Activated CD4-positive, alpha-beta T cell treated with anti-CD3 and anti-CD28 coated beads for 36 hours (primary cell): ENCODE data around the gene PLTP. TPM values are rescaled to one million over a fixed set of nuclear protein-coding genes. Genes with fewer than 3 reads are reported as not detected.
"Not testable (repeated sequence)": the region's sequence is repeated elsewhere in the genome, so short reads cannot be mapped to it uniquely, and the experiment has no call there.

Experiments used
- ATAC-seq: fragments of 200-7000 bp; cut with Tn5 transposase; one replicate; pipeline ENCODE4 v1.10.0; 2021; ENCODE audit warnings: mild to moderate bottlenecking, moderate library complexity
- CTCF ChIA-PET: fragments of 350-600 bp; sonication (Branson Sonifier 250); formaldehyde crosslinking; loops from one replicate; lab custom pipeline; 2021; ENCODE audit warnings: antibody characterized with exemption; lab: Charles Lee
- POLR2A ChIA-PET: fragments of 350-600 bp; sonication (Branson Sonifier 250); formaldehyde crosslinking; loops from one replicate; lab custom pipeline; 2021; ENCODE audit warnings: antibody characterized with exemption, inconsistent platforms; lab: Charles Lee
- DNase-seq: peaks from one replicate; pipeline ENCODE4 v3.0.0-alpha.2; 2020
- H3K27ac Mint-ChIP-seq: one replicate; pipeline ENCODE4 v1.8.0; 2021; ENCODE audit warnings: mixed read lengths
- H3K27me3 Mint-ChIP-seq: one replicate; pipeline ENCODE4 v1.8.0; 2021; ENCODE audit warnings: mixed read lengths
- H3K36me3 Mint-ChIP-seq: one replicate; pipeline ENCODE4 v1.8.0; 2021; ENCODE audit warnings: low read depth, mixed read lengths
- H3K4me1 Mint-ChIP-seq: one replicate; pipeline ENCODE4 v1.8.0; 2021; ENCODE audit warnings: mixed read lengths
- H3K4me3 Mint-ChIP-seq: one replicate; pipeline ENCODE4 v1.8.0; 2021; ENCODE audit warnings: mild to moderate bottlenecking, moderate library complexity, mixed read lengths
- H3K9me3 Mint-ChIP-seq: one replicate; pipeline ENCODE4 v1.8.0; 2021; ENCODE audit warnings: low read depth, mixed read lengths
- intact Hi-C, 2 experiments: fragments of 100-400 bp; cut with DNase I in 1 of 2; cut with micrococcal nuclease in 1 of 2; formaldehyde crosslinking; loops; one replicate each; pipeline versions ENCODE4 v1.14.2 to v1.15.1; 2022 to 2024; cut with DNase I, micrococcal nuclease
- total RNA-seq, 2 experiments: library from RNA; stranded (reverse); gene quantifications; one replicate each; pipeline ENCODE4 v1.2.3, GENCODE V29; 2021

PLTP gene
- total RNA-seq, 2 experiments from 2014 or later: 5.6 to 7.0 TPM

DNA sequence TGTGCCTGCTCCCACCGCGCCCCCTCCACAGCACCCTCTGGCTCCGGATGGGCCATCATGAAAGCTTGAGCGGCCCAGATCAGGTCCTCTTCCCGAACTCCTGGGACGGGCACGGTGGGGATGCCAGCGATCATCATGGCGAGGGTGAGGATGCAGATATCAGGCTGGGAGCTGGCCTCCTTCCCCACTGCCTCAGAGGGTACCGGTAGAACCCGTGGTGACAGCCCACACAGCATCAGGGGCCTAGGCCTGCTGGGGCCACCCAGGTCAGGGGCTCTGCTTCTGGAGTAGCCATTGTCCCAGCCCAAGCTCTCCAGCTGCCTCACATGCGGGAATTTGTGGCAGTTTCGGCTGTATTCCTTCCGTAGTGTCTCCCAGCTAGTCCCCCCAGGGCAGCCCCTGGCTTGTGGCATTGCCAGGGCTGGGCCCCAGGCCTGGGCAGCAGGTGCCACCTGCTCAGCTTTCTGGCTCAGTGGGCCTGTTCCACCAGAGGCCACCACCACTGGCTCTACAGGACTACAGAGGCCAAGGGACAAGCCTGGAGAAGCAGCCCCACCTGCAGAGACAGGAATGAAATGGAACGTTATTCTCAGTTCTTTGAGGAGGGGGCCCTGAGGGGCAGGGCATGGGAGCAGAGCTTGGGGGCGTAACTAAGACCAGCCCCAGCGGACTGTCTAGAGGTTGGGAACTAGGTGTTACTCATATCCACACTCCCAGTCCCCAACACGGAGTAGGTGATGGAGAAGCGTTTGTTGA, 25.2 kb downstream of the PLTP start:
- H3K4me3 Mint-ChIP-seq: no peak overlapping the region
- peaks cover 24% of the 10 kb centered on the region for H3K36me3 Mint-ChIP-seq
- ATAC-seq (no peak), DNase-seq (no peak)
- no peaks in the 10 kb centered on the region for H3K27me3 Mint-ChIP-seq
- ChIA-PET POLR2A (no interaction called here), CTCF (interaction anchor here (0.7 kb wide), 1 partner anchor 340 kb away, joined by 3 read pairs; no protein-coding TSS in a partner anchor)
- no peaks in the 10 kb centered on the region for H3K9me3 Mint-ChIP-seq
- H3K27ac Mint-ChIP-seq: no peak overlapping the region
- intact Hi-C loops: loop anchor here in 1 of 2 experiments (10.0 kb wide), 3 partner anchors 478 to 922 kb away; partner anchors contain the start of genes STK4 and TOMM34
- H3K4me1 Mint-ChIP-seq: peaks cover 48% of the 10 kb centered on the region

DNA sequence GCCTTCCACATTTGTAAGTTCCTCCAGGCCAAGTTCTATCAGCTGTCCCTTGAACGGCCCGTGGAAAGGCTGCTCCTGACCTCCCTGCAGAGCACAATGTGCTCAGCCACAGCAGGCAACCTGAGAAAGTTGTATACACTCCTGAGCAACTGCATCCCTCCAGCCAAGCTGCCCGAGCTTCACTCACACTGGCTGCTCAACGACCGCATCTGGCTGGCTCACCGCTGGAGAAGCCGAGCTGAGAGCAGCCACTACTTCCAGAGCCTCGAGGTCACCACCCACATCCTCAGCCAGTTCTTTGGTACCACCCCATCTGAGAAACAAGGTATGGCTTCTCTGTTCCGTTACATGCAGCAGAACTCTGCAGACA, 28.9 kb downstream of the PLTP start:
- peaks cover 29% of the 10 kb centered on the region for H3K36me3 Mint-ChIP-seq
- H3K9me3 Mint-ChIP-seq: no peaks in the 10 kb centered on the region
- POLR2A ChIA-PET: no interaction called here
- peak overlapping the region; percentile 59 for H3K4me3 Mint-ChIP-seq
- no peaks in the 10 kb centered on the region for H3K27me3 Mint-ChIP-seq
- ATAC-seq: no peak
- CTCF ChIA-PET: interaction anchor here (1.0 kb wide), 1 partner anchor 29 kb away, joined by 3 read pairs; no protein-coding TSS in a partner anchor
- no peak for DNase-seq
- peak overlapping the region; percentile 60 for H3K27ac Mint-ChIP-seq
- intact Hi-C loops: loop anchor here in 1 of 2 experiments (10.0 kb wide), 3 partner anchors 482 to 918 kb away; partner anchors contain the start of genes STK4 and TOMM34
- peaks cover 44% of the 10 kb centered on the region for H3K4me1 Mint-ChIP-seq

DNA sequence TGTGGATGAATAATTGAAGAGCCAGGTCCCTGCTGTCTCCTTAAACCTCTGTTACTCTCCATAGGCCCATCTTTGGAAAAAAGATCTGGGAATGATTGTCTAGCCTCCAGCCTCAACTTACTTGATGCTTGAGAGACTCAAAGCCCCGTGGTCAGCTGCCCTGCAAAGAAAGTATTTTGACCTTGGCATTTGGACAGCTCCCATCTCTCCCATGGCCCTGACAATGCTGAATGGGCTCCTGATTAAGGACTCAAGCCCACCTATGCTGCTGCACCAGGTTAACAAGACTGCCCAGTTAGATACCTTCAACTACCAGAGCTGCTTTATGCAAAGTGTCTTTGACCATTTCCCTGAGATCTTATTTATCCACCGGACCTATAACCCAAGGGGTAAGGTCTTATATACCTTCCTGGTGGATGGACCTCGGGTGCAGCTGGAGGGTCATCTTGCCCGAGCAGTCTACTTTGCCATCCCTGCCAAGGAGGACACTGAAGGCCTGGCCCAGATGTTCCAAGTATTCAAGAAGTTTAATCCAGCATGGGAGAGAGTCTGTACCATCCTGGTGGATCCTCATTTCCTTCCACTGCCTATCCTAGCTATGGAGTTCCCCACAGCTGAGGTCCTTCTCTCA, 29.4 kb downstream of the PLTP start:
- Mint-ChIP-seq H3K27ac (peak overlapping the region; percentile 60), H3K4me1 (peaks cover 44% of the 10 kb centered on the region), H3K9me3 (no peaks in the 10 kb centered on the region), H3K36me3 (peaks cover 29% of the 10 kb centered on the region), H3K4me3 (peak overlapping the region; percentile 59), H3K27me3 (no peaks in the 10 kb centered on the region)
- no peak for DNase-seq
- intact Hi-C loops: loop anchor here in 1 of 2 experiments (10.0 kb wide), 3 partner anchors 482 to 918 kb away; partner anchors contain the start of genes STK4 and TOMM34
- ChIA-PET POLR2A (interaction anchor here (2.3 kb wide), 1 partner anchor 9 kb away, joined by 7 read pairs; the partner anchor contains the start of genes CTSA and NEURL2), CTCF (interaction anchor here (0.6 to 1.0 kb wide), 5 partner anchors 26 to 206 kb away, joined by 3 to 6 read pairs (median 3); partner anchors contain the start of genes ACOT8, DNTTIP1 and WFDC3)
- no peak for ATAC-seq

- DNase-seq (peak; percentile 99), ATAC-seq (peak; percentile 98)
- intact Hi-C loops: loop anchor here (1.0 to 10.0 kb wide), 10 partner anchors 10 to 916 kb away; partner anchors contain the start of genes ACOT8 (in 2 of the 2), CTSA (in 2 of the 2), NEURL2 (in 2 of the 2) and ZSWIM3 (in 2 of the 2)
- ChIA-PET CTCF (interaction anchor here (0.5 to 1.5 kb wide), 8 partner anchors 9 to 123 kb away, joined by 3 to 10 read pairs (median 4); partner anchors contain the start of genes CTSA and NEURL2), POLR2A (interaction anchor here (0.5 to 2.3 kb wide), 9 partner anchors 8 to 200 kb away, joined by 3 to 7 read pairs (median 3); partner anchors contain the start of genes CTSA and NEURL2)
- Mint-ChIP-seq H3K27me3 (no peaks in the 10 kb centered on the region), H3K27ac (peak within 1 kb of the TSS; percentile 95), H3K9me3 (no peaks in the 10 kb centered on the region), H3K4me3 (peak within 1 kb of the TSS; percentile 94), H3K36me3 (peaks cover 21% of the 10 kb centered on the region), H3K4me1 (peaks cover 42% of the 10 kb centered on the region)
Observed at GRCh38 chr20:45880988-45881788, 30.8 kb downstream of the PLTP start, which contains the start of gene ZSWIM1. TSS of gene ZSWIM1 (plus strand) at chr20:45881227. CDS start at chr20:45882593, 1,366 bp downstream.

DNA sequence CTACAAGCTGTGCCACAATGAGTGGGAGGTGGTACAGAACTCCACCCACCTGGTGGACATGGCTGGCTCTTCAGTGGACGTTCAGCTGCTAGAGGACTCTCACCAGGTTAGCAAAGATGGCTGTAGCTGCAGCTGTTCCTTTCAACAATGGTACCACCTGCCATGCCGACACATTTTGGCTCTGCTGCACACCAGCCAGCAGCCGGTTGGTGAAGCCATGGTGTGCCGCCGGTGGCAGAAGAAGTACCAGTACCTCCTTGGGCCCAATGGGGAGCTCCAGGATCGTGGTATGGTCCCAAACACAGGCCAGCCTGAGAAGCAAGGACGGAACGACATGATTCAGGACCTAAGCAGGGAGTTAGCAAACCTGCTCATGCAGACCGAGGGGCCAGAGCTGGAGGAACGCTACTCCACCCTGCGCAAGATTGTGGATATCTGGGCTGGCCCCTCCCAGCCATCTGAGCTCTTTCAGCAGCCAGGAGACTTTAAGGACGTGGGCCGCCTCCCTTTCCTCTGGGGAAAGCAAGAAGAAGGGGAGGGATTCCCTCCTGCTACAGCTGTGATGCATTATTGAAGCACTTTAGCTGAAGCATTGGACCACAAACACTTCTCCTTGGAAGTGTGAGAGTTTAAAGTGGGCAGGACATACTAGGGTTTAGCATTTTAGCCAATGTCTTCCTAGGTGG, 33.7 kb downstream of the PLTP start:
- no peaks in the 10 kb centered on the region for H3K27me3 Mint-ChIP-seq
- intact Hi-C loops: loop anchor here in 1 of 2 experiments (5.0 kb wide), 1 partner anchor 809 kb away; the partner anchor contains the start of gene TP53RK
- H3K36me3 Mint-ChIP-seq: peaks cover 11% of the 10 kb centered on the region
- ChIA-PET POLR2A (no interaction called here), CTCF (interaction anchor here (0.7 kb wide), 1 partner anchor 42 kb away, joined by 3 read pairs; no protein-coding TSS in a partner anchor)
- no peak overlapping the region for H3K27ac Mint-ChIP-seq
- no peak overlapping the region for H3K4me3 Mint-ChIP-seq
- ATAC-seq: no peak
- peaks cover 21% of the 10 kb centered on the region for H3K4me1 Mint-ChIP-seq
- no peaks in the 10 kb centered on the region for H3K9me3 Mint-ChIP-seq
- DNase-seq: no peak

- ATAC-seq (no peak), DNase-seq (no peak)
- H3K4me3 Mint-ChIP-seq: no peak overlapping the region
- ChIA-PET POLR2A (no interaction called here), CTCF (interaction anchor here (0.5 kb wide), 1 partner anchor 289 kb away, joined by 4 read pairs; no protein-coding TSS in a partner anchor)
- H3K4me1 Mint-ChIP-seq: no peaks in the 10 kb centered on the region
- intact Hi-C loops: no loop called here
- H3K27ac Mint-ChIP-seq: no peak overlapping the region
- no peaks in the 10 kb centered on the region for H3K27me3 Mint-ChIP-seq
- H3K36me3 Mint-ChIP-seq: no peaks in the 10 kb centered on the region
- H3K9me3 Mint-ChIP-seq: no peaks in the 10 kb centered on the region
Observed at GRCh38 chr20:45874576-45874975, 37.4 kb downstream of the PLTP start.

GRCh38 chr20:45874104-45874481, 37.9 kb downstream of the PLTP start:
- H3K27me3 Mint-ChIP-seq, ATAC-seq, CTCF ChIA-PET, H3K36me3 Mint-ChIP-seq, H3K4me1 Mint-ChIP-seq, H3K4me3 Mint-ChIP-seq, H3K9me3 Mint-ChIP-seq, DNase-seq, POLR2A ChIA-PET, intact Hi-C loops, H3K27ac Mint-ChIP-seq: not testable (repeated sequence)

- no peak for DNase-seq
- no peak for ATAC-seq
- Mint-ChIP-seq H3K9me3 (no peaks in the 10 kb centered on the region), H3K4me1 (no peaks in the 10 kb centered on the region), H3K4me3 (no peak overlapping the region), H3K27ac (no peak overlapping the region), H3K27me3 (no peaks in the 10 kb centered on the region), H3K36me3 (no peaks in the 10 kb centered on the region)
- POLR2A ChIA-PET: no interaction called here
- CTCF ChIA-PET: interaction anchor here (1.0 kb wide), 1 partner anchor 24 kb away, joined by 3 read pairs; no protein-coding TSS in a partner anchor
- intact Hi-C loops: no loop called here
Observed at GRCh38 chr20:45873409-45874103, 38.4 kb downstream of the PLTP start.

- no peak overlapping the region for H3K4me3 Mint-ChIP-seq
- H3K4me1 Mint-ChIP-seq: no peaks in the 10 kb centered on the region
- POLR2A ChIA-PET: no interaction called here
- DNase-seq (no peak), ATAC-seq (no peak)
- H3K27me3 Mint-ChIP-seq: no peaks in the 10 kb centered on the region
- intact Hi-C loops: no loop called here
- no peaks in the 10 kb centered on the region for H3K36me3 Mint-ChIP-seq
- H3K9me3 Mint-ChIP-seq: no peaks in the 10 kb centered on the region
- H3K27ac Mint-ChIP-seq: no peak overlapping the region
- CTCF ChIA-PET: interaction anchor here (0.6 to 0.9 kb wide), 2 partner anchors 18 to 20 kb away, joined by 3 to 4 read pairs; partner anchors contain the start of genes CTSA and NEURL2
Observed at GRCh38 chr20:45872626-45873025, 39.3 kb downstream of the PLTP start.

DNA sequence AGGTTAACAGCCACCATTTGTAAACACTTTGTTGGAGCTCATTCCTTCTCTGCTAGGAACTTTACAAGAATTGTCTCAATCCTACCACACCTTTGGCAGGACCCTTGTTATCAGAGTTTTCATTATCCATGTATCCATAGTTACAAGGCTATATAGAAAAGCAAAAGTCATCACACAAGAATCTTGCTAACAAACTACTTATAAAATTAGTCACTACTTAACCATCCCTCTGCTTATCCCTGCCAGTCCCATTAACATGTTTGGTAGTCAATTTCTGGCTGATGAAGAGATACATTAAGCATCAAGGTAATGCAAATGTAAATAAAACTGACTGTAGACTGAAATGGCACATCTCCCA, 44.2 kb downstream of the PLTP start:
- no peak overlapping the region for H3K4me3 Mint-ChIP-seq
- intact Hi-C loops: no loop called here
- POLR2A ChIA-PET: no interaction called here
- DNase-seq (no peak), ATAC-seq (no peak)
- H3K27ac Mint-ChIP-seq: no peak overlapping the region
- H3K4me1 Mint-ChIP-seq: no peaks in the 10 kb centered on the region
- H3K9me3 Mint-ChIP-seq: no peaks in the 10 kb centered on the region
- CTCF ChIA-PET: interaction anchor here (0.7 to 1.0 kb wide), 2 partner anchors 102 to 1030 kb away, joined by 3 read pairs; no protein-coding TSS in a partner anchor
- no peaks in the 10 kb centered on the region for H3K36me3 Mint-ChIP-seq
- H3K27me3 Mint-ChIP-seq: no peaks in the 10 kb centered on the region
